Activated CD8-positive, alpha-beta memory T cell treated with anti-CD3 and anti-CD28 coated beads, Interleukin-2, amount 50 U/mL, for 48 hours (primary cell): Measurements from ENCODE around the gene DNAJC30.

Source experiments
- DNase-seq: peaks from one replicate; pipeline ENCODE4 v3.0.0-alpha.2; 2020

DNAJC30 gene

GRCh38 chr7:73646785-73647724 is 36.2 kb downstream of the DNAJC30 start:
- DNase-seq: no peak

- DNase-seq: no peak
Observed at GRCh38 chr7:73645643-73646174, 37.5 kb downstream of the DNAJC30 start.

GRCh38 chr7:73644688-73645286 is 38.5 kb downstream of the DNAJC30 start:
- no peak for DNase-seq

GRCh38 chr7:73642834-73643233 is 40.4 kb downstream of the DNAJC30 start:
- no peak for DNase-seq

- no peak for DNase-seq
Observed at GRCh38 chr7:73638911-73639310, 44.3 kb downstream of the DNAJC30 start.

GRCh38 chr7:73635428-73636200 is 47.6 kb downstream of the DNAJC30 start:
- no peak for DNase-seq

- no peak for DNase-seq
Observed at GRCh38 chr7:73633844-73634243, 49.4 kb downstream of the DNAJC30 start.

- DNase-seq: no peak
Observed at GRCh38 chr7:73633323-73633722, 49.9 kb downstream of the DNAJC30 start.

GRCh38 chr7:73631558-73631957 is 51.7 kb downstream of the DNAJC30 start:
- DNase-seq: no peak
